HG02759 (cell line): Measurements from ENCODE around the gene SKAP1.

Source experiments
- ATAC-seq: cut with Tn5 transposase; IDR thresholded peaks from one replicate; pipeline ENCODE4 v1.9.1; 2021; ENCODE audit warnings: mild to moderate bottlenecking, moderate library complexity; ENCODE audit not compliant: unreplicated experiment

Gene SKAP1

DNA sequence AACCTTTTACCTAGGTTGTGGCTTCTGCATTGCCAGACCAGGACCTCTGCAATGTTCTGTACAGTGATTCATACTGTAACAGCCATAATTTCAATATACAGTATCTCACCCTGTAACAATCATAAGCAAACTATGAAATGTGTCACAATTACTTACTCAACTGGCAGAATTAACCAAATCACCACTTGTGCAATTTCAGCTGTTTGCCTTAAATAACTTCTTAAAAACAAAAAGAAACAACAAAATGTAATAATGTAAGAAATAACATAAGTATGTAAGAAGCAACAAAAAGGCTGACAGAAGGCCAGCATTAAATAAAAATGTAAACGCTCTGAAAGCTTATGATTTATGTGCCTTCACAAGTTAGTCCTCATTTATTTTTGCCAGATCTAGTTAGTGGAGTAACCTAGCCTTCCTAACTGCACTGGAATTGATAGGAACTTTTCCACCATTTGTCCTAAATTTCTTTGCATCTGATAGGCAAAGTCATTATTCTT, 96.9 kb downstream of the SKAP1 start:
- no peak for ATAC-seq

DNA sequence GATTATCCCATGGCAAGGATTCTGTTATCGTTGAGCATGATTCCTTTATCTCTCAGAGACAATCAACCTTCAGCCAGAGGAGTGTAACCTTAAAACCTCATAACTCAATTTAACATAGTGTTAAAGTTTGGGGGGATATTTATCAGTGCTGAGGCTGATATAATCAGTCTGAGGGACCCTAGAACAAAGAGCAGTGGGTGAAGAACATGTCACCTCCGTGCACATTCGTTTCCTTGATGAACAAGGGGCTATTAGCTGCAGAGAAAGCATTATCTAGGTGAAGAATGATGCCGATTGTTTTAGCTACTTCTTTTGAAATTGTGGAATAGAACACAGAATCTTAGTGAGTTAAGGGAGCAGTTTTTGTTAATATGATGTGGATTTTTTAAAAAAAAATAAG, 99.1 kb downstream of the SKAP1 start:
- ATAC-seq = no peak

DNA sequence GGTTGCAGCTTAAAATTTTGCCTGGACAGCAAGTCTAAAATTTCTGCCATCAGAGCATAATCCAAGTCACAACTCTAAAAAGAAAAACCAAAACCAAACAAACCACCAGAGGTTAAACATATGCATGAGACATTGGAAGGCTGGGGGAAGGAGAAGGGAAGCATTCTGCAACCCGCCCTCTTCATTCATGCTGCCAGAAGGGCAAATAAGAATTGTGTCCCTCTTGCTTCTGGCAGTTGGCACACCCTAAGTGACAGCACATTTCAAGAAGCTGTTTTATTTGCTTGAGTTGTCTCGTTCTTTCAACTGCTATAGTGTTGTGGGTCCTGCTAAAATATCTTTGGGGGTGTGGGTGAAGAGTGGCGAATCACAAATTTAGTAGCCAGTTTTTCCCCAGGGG, 99.6 kb downstream of the SKAP1 start:
- ATAC-seq = no peak

DNA sequence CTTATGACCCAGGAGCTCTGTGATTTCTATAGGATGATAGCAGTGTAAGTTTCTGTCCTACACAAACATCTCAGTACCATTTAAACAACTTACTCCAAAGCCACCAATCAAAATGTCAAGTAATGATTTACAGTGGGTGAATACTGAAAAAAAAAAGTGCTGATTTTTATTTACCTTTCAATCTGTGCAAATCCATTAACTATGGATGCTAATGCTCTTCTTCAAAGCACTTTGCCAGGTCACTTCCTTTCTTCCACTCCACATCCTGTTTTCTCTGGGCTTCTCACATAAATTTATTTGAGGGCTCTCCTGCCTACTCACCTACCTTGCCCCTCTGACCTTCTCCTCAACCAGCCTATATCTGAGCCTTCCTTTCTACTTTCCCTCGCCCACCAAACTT, 101.6 kb downstream of the SKAP1 start:
- ATAC-seq = no peak

DNA sequence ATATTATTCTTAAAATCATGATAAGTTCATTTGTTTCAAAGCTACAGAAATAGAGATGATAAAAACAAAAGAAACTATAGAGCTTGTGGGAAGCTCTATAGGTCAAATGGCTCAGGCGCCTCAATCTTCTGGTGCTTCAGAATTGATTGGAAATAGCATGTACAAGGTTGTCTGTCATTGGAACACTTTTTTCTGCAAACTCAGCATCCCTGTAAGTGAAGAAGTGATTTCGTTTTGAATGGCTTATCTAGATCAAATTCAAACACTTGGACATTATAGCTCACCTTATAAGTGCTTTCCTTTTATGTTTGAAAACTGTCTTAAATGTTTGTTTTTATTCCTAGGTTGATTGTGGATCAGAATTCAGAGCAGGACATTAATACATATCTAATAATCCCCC, 103.7 kb downstream of the SKAP1 start:
- no peak for ATAC-seq

DNA sequence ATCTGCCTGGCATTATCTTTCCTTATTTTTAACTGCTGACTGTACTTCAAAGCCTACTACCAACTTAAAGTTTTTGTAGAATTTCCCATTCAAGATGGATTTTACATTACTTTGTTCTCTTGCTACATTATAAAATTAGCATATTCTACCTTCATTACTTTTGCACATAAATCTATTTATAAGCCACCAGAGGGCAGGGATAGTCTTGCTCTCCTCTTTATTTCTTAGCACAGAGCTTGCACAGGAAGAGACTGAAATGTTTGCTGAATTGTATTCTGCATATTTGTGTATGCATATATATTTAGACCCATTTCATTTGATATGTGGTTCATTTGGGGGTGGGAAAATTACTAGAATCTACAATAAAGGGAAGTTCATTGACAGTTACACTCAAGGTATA, 108.0 kb downstream of the SKAP1 start:
- no peak for ATAC-seq

DNA sequence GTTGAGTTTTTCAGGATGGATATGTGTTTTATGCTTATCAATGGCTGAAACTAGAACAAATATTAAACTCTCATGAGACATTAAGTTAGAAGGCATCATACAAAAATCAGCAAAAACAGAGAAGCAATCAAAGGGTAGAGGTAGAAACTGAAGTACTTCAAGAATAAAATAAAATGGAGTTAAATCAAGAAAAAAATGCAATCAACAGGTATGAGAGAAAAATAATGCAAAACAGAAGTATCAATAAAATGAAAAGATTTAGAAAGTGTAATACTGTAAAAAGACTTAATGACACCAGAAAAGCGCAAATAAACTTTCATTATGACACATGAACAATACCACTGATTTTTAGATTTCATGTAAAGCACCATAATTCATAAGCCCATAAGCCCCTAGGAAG, 112.3 kb downstream of the SKAP1 start:
- ATAC-seq = no peak

DNA sequence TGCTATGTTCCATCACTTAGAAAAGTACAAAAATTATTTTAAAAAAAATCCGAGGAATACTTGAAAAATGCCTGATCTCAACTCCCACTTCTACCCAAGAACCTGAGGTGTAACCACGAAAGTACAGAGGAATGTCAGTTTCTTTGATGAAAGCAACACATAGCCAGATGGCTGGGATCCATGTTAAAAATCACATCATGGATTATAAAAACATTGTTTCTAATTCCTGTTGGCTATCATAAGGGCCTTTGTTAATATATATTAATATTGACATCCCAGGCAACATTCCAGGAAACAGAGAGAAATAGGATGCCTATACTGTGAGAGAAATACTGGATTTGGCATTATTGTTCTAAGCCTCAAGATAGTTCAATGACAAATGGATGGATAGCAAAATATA, 115.3 kb downstream of the SKAP1 start:
- no peak for ATAC-seq

DNA sequence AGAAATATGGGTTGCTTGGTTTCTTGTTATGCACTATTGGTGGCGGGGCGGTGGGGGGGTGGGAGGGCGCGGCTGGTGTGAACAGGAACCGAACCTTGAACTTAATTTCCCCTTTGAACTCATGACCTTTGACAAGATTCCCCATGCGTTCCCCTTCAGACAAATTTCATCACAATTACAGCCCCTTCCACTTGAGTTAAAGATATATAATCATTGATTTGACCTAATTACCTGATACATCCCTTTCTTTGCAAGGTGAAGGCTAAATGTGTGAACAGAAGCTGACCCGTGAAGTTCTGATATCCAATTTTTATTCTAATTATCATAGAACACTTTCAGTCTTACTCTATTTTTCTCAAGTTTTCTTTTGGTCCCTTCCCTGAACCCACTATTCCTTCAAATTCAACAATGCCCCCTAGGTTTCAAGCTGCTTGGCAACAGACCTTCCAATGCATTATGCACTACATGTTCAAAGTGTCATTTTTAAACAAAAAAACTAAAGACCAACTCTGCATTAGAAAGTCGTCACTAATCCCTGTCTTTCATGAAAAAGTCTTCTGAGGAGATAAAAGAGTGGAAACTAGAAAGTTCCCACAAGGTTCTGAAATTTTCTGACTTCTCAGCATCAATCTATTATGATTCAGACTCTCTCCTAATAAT, 116.8 kb downstream of the SKAP1 start:
- ATAC-seq = no peak

DNA sequence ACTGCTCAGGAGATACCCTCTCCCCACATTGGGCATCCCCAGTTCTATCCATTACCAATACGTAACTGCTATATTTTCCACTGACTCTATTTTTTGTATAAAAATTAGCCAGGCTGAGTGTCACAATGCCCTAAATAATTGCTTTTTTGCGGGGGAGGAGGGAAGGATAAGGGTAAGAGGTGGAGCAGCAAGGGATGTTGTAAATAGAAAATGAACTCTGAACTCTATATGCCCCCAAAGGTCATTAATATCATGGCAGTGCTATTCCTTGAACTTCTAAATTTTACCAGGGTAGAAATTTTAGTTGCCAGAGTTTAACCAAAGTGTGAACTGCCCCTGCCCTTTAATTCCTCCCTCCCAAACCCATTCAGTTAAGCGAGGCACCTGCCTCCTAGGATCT, 118.7 kb downstream of the SKAP1 start:
- ATAC-seq = no peak

DNA sequence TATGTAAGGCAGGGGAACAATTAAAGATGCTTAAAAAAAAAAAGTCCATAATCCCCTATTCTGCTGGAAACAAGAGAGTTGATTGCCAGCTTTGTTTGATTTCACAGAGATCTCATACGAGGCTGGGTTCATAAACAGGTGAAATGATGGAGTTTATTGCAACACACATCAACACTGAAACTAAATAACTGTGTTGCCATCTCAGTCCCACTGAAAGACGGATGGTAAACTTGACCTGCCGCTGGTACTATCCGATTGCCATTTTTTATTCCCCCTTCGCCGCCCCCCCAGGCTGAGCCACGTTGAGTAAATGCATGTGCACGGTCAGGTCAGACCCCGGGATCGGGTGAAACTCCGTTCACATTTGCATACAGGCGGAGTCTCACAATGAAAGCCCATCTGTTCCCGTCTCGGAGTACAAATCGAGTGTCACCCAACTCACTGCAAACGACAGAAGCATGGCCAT, 119.2 kb downstream of the SKAP1 start:
- no peak for ATAC-seq

DNA sequence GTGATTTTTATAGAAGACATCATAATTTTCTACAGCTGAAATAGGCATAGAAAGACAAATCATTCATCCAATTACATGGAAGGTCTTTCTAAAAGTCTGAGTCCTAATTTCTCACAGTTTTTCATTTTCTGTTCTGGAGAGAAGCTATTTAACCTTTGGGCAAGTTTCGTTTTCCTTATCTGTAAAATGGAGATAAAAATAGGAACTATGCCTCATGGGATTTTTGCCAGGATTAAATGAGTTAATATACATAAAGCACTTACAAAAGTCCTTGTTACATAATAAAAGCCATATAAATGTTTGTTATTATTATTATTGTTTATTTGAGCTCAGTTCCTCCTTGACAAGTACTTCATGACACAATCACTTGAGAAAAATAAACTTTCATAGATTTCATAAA, 121.4 kb downstream of the SKAP1 start:
- no peak for ATAC-seq

DNA sequence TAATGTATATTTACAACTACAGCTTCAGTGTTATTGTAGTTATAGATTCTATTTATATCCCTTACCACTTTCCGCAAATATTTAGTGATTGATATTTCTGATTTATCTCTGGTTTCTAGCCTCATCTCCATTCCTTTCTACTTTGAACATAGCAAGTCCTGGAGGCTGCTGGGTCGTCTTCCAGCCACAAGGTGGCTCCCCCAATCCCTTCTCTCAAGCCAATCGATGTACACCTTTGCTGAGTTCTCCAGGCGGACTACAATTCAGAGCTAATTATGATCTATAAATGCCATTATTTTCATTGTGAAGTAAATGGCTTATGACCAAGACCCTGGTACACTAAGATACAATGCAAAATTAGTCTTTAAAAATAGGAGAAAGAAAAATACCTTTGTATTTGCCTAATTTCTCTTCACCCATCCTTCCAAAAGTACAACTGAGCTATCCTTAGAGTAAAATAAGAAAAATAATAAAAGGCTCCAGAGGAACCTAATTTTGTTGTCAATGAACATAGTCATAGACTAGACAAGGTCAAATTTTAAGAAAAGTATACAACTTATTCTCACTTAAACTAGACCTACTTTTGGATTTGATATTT, 122.1 kb downstream of the SKAP1 start:
- ATAC-seq = no peak

DNA sequence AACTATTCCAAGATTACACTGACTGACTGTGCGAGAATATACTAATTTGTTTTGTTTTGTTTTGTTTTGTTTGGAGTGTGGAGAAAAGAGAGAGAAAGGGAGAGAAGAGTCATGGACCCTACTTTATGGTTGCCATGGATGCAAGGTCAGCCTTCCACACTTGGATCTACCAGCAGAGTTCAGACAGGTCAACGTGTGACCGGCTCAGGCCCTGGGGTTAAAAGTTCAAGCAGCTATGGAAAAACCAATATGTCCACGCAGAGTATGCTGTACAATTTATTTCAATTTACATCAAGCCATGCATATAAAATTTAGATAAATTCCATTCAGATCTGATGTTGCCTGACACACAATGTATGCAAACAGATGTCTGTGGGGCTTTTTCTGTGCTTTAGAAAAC, 122.8 kb downstream of the SKAP1 start:
- no peak for ATAC-seq

DNA sequence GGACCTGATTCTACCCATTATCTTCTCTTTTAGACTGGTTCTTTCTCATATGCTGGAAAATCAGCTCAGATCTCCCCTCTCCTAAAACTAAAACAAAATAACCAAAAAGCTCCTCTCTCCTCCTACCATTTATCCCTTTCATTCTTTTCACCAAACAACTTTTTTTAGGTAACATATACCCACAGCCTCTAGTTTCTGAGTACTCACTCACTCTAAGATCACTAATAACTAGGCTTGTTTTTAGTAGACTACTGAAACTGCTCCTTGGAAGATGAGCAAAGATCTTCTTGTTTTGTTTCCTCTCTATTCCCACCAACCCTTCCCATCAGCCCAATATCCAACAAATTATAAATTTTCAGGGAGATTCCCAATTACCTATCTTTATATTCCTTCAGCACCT, 129.0 kb downstream of the SKAP1 start:
- ATAC-seq = no peak

DNA sequence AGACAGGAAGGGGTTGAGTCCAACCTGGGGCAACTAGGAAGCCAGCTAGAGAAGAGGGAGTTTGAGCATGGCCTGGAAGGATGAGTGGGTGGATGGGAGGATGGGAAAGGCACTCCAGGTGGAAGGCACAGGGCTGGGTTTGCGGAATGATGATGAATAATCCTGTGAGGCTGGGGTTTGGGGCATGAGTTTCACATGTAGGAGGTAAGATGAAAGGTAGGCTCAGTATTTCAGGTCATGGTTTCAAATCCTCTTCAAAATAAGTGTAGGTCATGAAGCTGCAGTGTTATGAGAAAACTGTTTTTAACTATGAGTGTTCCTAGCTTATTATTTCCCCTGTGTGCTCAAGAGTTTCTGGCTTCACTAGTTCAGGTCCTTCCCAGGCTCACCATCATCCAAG, 130.3 kb downstream of the SKAP1 start:
- ATAC-seq = no peak

DNA sequence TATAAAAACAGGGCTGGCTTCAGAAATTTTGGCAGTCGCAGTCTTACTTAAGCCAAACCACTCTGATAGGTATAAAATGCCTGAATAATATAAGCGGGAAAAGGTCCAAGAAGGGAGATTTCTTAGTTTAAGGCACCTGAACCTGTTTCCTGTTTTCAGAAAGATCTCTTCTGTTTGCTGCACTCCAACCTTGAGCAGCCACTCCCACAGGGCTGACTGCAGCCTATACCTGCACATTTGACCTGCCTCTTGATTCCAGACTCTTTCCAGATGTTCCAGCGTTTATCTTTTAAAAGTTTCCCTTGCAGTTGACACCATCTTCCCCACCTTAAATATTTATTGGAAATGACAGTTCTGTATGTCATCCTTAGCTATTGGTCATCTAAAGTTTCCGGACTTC, 132.2 kb downstream of the SKAP1 start:
- ATAC-seq = no peak

DNA sequence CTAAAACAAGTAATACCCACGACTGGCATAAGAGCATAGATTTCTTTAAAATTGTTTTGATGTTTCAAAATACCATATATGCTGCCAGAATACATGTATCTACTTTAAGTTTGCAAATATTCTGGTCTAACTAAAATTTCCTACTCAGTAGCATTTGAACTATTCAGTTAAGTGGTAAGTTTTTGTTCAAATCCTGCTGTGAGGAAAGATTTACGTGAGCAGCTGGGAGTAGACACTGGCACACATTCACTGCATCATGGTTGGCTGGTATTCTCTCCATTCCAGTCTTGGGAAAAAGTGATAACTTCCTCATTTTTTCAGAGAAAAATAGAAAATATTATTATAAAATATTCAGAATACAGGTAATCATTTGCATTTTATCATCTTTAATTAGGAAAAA, 133.6 kb downstream of the SKAP1 start:
- ATAC-seq = no peak

DNA sequence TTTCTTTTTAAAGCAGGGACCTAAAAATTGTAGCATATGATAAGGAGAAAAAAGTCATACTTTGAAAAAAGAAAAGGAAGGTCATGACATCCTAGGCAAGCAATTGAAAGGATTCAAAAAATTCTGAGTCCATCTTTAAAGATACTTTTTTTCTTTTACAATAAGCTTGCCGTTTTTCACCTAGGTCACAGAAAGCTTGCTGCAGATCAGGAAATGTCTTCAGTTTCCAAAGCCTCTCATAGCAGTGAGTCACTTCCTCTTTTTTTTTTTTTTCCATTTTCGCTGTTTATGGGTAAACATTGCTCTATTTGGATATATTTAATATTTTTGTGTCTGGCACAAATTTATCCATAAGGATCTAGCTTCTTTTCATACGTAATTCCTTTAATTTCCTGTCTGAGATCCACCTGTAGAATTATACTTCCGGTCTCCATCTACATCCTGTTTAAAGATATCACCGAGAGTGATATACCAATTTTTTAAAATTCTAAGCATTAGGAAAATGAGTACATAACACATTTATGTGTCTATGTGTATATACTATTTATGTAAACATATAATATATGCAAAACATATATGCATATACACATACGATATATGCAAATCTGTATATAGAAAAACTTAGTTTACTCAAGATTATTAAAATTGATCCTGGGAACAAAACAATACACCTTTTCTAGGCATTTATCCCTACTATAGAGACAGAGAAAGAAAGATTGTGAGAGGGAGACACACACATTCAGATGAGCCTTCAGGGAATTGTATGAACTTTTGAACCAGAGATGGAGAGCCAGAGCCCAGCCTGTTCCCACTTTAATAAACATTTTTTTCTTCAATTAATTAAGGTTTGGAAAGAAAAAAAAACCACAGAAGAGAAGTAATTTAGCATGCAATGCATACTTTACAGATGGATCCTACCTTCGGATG, 134.4 kb downstream of the SKAP1 start:
- ATAC-seq = no peak

DNA sequence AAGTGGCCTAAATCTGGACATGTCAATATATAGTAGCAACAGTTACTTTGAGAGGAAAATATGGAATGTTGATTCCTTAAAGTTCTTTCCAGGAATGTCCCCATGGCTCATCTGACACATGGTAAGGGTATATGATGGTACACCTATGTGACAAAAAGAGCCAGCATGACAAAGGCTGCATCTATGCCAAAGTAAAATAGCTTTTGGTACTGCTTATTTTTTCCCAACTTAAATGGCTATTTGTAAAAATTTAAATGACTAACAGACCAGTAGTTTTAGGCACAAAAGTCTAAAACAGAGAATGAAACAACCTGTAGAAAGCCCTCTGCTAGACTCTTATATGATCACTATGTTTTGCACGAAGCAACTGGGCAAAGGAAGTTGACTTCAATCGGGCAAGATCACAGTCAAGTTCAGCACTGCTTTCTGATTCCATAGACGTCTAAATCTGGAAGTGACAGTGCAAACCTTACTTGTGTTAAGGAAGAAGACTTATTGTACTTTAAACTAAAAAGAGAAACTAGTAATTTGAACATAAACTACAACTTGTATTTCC, 135.1 kb downstream of the SKAP1 start:
- no peak for ATAC-seq

DNA sequence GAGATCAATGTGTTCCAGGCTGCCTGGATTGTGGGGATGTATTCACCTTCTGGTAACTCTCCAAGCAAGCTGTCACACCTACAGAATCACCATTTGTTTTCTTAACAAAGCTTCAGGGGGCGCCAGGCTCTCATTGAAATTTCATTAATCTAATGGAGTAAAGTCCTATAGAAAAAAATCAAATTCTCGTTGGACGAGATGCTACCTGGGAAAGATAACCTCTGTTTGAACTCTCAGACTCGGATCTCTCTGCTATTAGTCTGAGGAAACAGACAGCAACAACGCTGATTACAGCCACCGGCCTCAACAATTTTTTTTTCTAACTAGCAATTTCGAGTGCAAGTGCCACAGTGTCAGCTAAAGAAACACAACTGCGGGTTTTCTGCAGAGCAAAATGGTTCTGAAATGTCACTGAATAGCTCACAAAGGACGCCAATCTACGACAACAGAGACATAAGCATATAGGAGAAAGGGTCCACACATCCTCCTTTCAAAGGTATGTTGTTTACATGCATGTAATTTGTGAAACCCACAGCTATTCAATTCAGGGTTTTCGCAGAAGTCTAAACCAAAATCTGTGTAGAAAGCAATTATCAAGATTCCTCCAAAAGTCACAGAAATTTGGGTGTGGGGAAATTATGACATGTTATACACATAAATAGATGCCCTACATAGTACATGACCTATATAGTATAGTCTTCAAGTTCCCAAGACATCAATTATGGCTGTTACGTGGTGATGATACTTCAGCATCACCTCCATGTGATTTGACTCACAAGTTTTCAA, 135.8 kb downstream of the SKAP1 start:
- no peak for ATAC-seq
